Endometrial microvascular endothelial cells (primary cell): ENCODE data around the gene TSPAN11. TPM values are rescaled to one million over a fixed set of nuclear protein-coding genes. Genes with fewer than 3 reads are reported as not detected.

ENCODE experiments used
- in situ Hi-C: cut with HindIII; loops from 2 replicates; pipeline ENCODE4 v1.10.0; 2017; ENCODE audit warnings: low sequenced_read_pairs, low pct_unique_long_range_greater_than_20kb; ENCODE audit errors: inconsistent ontology term
- total RNA-seq: library from RNA; depleted of rRNA; stranded (reverse); fragments of >200 nt; gene quantifications from one replicate; pipeline ENCODE4 v1.2.3, GENCODE V29; 2015; ENCODE audit errors: inconsistent ontology term

Gene TSPAN11
- total RNA-seq, 1 donor from 2014 or later: 1.5 TPM

DNA sequence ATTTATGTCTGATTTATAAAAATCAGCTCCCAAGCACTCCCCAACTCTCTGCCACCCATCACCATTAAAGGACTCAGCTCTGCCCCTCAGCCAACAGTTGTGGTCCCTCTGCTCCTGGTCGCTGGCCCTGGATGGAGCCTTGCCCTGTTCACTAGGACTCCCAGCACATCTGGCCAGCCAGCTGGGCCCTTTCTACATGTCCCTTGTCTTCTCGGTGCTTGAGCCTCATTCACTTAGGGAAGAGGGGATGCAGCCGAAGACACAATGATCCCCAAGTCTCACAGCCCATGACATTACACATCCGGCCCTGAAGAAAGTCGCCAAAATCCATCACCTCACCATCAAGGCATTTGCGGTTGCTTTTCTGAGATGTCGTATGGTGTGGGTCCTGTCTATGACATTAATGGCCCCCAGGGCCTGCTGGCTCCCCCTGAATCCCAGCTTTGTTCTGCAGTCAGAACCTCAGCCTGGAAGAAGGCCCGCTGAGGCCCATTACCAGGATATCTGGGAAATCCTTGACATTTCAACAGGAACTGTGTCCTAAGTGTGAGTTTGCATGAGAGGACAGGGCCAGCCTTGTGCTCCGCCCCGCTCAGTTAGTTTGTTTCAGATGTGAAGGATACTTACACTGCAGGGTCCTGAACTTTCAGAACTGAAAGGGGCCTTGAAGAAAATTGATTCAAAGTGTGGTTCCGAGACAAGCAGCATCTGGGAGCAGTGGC is 19.1 kb downstream of the TSPAN11 start:
- in situ Hi-C loops: no loop called here

DNA sequence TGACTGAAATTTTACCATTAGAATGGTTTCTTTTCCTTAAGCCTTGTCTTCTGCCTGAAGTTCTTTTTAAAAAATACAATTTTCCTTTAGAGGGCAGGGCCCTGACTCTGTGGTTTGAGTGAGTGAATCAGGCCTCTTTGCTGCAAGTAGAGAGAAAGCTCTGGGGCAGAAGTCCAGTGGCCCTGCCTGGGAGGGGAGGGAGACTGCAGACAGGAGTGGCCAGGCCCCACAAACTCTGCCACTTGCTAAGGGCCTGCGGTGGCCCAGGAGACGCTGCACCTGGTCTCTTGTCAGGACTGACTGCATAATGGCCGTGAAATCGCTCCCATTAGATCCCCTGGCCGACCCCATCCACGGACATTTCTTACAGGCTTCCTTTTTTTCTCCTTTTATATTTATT is 25.5 kb downstream of the TSPAN11 start:
- in situ Hi-C loops: no loop called here

DNA sequence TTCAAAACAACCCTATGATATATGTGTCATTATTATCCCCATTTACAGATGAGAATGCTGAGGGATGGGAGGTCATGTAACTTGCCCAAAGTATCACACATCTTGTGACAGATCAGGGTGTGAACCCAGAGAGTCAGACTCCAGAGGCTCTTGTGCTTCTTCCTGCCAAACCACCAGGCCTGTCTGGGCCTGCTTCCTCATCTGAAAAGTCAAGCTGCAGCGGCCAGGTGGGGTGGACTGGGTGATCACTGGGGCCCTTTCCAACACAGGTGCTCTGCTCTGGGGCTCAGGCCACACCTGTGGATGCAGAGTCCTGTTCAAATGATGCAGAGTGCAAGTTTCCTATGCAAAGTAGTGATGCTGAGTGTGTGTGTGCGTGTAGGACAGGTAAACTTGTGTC is 26.7 kb downstream of the TSPAN11 start:
- in situ Hi-C loops: no loop called here

DNA sequence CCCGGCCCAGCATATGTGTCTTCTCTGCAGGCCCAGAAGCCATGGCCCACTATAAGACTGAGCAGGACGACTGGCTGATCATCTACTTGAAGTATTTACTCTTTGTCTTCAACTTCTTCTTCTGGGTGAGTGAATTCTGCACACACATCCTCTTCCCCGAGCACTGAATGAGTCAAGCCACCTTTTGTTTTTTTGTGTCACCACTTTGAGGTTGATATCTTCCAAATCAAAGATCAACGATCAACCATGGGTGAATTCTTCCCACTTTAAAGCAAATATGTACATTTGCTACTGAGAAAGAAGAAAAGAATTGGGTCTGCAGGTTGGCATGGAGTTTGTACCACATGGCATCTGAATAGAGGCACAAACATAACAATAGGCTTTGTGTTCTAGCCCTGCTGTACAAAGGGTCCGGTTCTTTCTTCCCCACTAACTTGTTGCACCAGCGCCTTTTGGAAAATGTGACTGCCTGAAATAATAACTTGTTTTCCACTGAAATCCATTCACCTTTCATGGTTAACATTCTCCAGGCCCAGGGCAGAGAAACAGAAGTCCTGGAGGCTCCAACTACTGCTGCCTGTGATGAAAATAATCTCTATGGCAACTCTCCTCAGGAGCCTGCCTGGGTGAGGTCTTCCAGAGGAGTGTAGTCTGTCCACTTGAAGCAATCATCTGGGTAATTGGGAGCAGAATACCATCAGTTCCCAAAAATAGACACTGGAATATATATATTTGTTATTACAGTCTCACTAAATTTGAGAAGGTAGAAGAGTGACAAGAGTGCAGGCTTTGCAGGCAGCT is 27.6 kb downstream of the TSPAN11 start:
- in situ Hi-C loops: no loop called here

DNA sequence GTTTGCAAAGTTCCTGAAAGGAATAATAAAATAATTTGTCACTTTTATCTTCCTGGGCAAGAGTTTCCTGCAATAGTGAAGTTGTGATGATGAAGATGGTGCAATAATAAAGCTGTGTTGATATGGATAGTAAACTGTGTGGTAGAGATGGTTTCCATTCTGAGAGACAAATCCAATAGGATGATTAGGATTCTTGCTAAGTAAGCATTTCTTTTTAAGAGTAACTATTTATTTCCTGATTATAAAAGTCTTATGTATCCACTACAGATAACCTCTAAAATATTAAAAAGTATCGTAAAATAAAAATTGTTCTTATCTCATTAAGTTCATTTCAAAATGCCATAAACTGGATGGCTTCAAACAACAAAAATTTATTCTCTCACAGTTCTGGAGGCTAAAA is 28.7 kb downstream of the TSPAN11 start:
- in situ Hi-C loops: no loop called here

DNA sequence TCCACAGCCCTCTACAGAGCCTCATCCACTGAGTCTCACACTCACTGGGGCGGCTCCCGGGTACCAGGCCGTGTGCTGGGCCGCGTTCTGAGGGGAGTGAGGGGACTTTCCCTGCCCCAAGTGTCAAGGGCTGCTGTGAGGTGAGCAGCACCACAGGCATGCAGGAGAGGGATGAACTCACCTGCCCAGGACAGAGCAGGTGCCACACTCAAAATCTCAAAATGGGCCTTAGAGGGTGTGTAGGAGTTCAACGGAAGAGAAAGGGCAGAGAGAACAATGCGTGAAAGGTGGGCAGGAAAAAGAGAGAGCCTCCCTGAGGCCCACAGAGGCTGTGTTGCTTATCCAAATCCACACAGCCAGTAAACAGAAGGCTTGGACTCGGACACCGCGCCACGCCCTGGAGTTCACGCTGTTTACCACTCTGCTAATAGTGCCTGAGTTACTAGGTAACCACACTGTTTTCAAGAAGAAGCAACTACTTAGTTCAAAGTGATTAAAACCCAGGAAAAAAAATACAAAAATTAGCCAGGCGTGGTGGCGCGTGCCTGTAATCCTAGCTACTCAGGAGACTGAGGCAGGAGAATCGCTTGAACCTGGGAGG is 32.7 kb downstream of the TSPAN11 start:
- in situ Hi-C loops: no loop called here

DNA sequence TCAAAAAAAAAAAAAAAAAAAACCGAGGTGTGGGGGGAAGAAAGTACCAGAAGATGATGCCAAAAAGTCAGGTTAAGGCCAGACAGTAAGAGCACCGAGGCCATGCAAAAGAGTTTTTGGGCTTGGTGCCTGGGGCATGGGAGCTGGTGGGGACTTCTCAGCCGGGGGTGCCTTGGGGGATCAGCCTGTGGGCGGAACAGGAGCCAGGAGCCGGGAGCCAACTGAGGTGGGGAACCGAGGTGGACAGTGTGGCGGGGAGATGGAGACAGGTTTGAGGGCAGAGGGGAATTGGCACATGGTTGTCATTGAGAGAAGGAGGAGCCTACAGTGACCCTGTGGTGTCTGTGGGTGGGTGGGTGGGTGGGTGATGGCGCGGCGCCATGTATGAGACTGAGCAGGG is 33.2 kb downstream of the TSPAN11 start:
- in situ Hi-C loops: no loop called here

DNA sequence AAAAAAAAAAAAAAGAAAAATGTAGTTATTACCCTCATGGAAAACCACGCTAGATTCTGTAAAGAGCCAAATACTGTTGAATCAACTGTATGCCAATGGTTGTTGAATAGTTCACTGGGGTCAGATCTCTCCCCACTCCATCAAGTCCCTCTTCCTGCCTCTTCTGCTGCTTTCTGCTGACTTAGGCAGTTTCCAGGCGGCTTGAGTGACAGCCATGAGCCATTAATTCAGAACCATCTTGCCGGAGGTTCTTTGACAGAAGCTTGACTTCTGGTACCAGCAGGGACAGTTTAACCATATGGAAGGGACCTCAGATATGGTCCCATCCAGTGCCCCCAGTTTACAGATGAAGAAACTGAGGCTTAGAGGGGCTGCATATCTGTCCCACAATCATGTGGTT is 34.5 kb downstream of the TSPAN11 start:
- in situ Hi-C loops: no loop called here

DNA sequence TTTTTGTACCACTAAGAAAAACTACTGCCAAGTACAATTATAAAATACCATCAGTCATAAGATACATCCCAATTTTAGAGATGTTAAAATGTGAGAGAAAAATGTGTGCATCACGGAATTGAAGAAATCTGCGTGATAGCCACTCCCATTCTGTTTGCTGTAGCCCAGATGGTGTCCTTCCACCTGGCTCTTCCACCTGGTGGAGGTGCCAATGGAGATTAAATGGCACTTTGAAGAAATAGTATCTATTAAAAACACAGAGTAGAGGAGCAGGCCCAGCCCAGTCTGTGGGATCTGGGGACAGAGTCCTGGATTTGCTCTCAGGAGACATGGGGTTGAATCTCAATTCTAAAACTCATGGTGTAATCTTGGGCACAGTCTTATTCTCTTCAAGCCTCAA is 35.5 kb downstream of the TSPAN11 start:
- in situ Hi-C loops: no loop called here

DNA sequence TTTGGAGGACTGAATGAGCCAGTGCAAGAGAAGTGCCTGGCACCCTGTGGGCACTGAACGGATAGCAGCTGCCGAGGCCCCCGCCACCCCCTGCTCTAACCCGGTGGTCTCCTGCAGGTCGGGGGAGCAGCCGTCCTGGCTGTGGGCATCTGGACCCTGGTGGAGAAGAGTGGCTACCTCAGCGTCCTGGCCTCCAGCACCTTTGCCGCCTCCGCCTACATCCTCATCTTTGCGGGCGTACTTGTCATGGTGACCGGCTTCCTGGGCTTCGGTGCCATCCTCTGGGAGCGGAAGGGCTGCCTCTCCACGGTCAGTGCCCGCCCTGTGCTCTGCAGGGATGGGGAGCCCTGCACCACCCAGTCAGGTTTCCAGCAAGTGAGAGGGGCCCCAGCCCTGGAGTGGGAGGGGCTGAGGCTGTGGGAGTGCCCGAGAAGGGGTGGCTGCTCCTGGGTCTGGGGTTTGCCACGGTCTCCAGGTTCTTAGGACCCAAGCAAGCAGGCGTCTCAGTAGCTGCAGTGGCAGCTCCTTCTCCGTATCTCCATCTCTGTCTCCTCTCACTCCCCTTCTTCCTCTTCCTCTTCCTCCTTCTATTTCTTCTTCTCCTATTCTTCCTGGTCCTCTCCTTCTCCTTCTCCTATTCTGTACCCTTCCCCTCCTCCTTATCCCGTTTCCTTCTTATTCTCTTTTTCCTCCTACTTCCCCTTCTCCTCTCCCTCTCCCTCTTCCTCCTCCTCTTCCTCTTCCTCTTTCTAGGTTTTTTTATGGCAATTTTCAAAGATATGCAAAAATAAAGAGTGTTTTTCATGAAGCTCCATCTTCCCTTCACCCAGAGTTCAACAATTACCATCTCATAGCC is 37.4 kb downstream of the TSPAN11 start:
- in situ Hi-C loops: no loop called here

DNA sequence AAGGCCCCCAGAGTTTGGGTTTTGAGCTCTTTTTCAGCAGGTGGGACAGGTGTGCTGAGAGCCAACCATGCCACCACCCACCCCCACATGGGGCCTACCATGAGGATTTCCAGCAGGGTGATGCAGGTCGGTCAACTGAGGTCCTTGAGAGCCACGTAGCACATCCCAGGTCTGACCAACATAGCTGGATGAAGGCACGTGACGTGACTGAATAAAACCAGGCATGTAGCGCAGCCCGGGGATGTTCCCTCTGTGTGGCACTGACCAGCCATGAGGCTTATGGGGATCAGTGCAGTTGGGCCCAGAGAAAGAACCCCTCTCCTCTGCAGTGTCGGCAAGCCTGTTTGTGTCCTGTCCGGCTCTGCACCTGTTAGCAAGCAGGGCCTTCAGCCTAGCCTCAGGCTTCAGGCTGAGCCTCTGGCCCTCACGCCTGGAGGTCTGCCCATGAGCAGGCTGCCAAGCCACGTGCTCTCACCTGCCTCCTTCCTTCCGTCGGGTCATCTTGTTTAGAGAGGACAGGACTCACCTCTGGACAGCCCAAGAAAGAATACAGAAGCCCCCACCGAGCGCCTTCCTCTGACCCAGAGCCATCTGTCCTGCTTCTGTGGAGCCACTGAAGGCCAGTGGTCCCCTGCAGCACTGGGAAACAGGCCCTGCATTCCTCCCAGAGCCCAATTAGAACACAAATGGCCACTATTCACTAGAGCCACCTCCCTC is 38.5 kb downstream of the TSPAN11 start:
- in situ Hi-C loops: no loop called here

DNA sequence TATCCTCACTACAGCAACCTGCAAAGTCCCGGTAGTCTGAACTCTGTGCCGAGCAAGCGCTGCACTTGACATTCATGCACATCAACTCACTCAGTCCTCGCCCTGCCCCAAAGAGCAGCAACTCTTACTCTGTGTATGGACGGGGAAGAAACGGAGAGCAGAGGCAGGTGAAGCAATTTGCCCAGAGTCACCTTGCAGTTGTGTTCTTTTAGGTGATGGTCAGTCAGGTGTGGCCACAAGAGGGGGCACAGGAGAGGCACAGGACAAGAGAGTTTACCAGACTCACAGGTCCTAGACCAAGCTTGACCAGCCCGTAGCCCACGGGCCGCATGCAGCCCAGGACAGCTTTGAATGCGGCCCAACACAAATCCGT is 39.1 kb downstream of the TSPAN11 start:
- in situ Hi-C loops: no loop called here

DNA sequence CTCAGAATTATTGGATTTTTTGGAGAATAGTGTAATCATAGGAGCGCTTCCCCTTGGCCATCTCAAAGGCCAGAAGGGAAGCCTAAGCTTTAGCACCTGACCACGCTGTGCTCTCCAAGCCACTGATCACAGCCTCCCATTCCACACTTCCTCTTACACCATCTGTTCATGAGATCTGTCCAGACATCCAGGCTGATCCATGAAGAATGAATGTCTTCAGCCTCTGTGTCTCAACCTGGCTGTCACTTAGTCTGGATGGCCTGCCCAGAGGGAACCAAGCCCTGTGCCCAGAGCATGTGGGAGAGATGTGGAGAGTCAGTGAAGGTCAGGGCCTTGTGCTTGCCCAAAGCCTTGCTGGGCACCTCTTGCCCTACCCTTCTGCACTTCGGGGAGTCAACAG is 40.5 kb downstream of the TSPAN11 start:
- in situ Hi-C loops: no loop called here

DNA sequence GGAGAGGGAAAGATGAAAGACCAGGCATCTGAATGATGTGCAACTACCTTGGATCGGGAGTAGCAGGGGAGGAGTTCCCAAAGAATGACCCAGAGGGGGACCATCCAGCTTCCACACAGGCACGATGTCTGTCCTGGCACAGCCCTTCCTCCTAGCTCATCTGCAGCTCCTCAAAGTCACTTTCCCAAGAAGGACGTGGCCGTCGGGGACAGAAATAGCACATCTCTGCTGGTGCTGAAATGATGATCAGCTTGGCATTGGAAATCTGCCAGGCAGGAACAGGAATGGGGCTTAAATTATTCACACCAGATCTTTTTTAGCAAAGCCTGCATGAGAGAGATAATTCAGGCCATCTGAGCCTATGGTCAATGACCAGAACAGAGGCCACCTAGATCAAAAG is 41.7 kb downstream of the TSPAN11 start:
- in situ Hi-C loops: no loop called here

DNA sequence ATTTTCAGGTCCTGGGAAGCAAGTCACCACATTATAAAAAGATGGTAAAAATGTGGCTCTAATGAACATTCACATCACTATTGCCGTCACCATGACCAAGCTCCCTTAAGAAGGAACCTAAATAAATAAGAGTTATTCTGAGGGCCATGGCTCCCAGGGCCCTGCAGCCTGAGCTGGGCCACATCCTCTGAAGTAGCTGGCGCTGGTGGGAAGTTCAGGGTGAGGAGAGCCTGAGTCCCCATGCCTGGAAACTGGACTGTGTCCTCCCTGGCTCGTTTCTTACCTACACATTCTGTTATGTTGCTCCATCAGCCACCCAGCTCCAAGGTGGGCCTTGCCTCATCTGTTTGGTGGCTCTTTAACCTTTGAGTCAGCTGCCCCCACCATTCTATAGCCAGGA is 42.5 kb downstream of the TSPAN11 start:
- in situ Hi-C loops: no loop called here

DNA sequence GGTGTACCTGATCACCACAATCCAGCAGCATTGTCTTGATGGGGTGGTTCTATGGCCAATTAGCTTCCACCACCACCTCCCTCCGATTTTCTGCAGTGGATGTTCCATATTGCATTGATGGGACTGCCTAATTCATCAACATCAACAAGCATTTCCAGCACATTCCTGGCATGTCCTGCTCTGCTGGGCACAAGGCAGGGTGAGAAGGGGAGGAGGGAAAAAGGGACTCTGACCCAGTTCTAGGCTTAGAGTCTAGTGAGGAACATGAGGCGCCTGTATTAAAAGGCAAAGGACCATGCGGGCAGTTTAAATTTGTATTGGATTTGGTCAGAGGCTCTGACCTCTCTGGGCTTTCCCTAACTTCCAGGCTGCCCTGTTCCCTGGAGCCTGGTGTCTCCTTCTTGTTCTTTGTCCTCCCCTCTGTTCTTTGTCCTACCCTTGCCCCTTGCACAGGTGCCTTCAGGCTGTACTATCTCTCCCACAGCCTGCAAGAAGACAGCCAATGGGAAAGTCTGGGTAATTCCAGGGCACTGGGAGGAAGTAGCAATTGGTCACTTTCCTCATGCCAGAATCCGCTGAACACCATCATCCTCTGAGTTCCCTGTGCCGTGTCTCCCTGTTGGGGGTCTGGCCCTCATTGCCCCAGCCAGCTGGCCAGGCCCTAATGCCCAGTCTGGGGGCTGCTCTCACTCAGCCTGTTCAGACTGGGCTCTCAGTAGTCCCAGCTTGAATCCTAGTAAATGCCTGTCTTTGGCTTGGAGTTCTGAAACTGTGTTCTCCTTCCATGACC is 43.3 kb downstream of the TSPAN11 start:
- in situ Hi-C loops: no loop called here

DNA sequence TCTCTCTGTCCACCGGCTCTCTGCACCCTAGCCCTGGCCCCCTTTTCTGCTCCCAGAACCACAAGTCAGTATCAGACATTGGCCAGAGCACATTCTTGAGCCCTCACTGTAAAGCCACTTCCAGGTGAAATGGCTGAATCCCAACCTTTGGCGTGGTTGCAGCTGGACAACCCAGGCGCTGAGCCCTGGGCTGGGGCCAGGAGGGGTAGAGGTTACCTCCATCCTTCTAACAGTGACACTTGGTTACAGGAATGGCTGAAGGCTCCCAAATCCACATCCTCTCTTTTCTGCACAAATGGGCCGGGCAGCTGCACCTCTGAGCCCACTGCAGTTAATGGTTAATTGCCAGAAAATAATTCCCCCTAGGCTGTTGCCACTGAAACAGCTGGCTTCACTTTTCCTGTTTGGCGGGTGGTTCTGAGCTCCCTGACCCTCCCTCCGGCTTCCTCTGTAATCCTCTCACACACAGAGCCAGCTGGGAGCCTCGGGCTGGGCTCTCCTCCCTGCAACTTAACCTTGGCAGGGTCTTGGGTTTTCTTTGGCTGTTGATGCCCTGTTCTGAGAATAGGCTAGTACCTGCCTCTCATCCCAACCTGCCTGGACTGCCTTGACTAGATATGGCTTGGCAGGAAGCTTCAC is 44.1 kb downstream of the TSPAN11 start:
- in situ Hi-C loops: no loop called here

DNA sequence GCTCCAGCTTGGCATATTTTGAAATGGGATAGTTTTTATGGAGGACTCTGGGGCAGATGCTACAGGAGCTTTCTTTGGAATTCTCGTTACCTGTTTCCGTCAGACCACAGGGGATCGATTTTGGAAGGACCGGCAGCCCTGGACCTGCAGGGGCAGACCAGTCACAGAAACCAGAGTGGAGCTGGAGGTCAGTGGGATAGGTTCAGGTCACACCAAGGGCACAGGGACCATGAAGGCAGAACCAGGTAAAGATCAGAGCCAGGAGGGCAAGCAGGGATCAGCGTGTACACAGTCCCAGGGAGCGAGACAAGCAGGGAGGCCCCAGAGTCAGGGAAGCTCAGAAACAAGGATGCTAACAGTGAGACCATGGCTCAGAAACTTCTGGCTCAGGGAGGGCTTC is 45.5 kb downstream of the TSPAN11 start:
- in situ Hi-C loops: no loop called here
